NAMALWA (cell line): ENCODE measurements around the gene DNAAF1.
"Not testable (repeated sequence)": the region's sequence is repeated elsewhere in the genome, so short reads cannot be mapped to it uniquely, and the experiment has no call there.

Experiments used
- DNase-seq: peaks from one replicate; pipeline ENCODE4 v3.0.0-alpha.2; 2015; ENCODE audit warnings: low spot score

The DNAAF1 gene

GRCh38 chr16:84212154-84212553 is 67.0 kb downstream of the DNAAF1 start:
- DNase-seq, result no peak

DNA sequence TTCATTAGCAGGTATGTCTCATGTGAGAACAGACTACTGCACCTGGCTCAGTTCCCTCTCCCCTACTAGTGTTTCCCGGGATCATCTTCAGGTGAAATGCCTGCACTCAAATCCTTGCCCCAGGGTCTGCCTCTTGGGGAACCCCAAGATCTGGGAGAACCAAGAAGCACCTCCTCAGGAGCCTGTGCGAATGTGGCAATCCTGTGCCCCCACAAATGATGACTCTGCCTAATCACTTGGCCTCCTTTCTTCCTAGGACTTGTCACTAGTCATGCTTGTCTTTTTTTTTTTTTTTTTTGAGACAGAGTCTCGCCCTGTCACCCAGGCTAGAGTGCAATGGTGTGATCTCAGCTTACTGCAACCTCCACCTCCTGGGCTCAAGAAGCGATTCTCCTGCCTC is 67.5 kb downstream of the DNAAF1 start:
- DNase-seq, result no peak

DNA sequence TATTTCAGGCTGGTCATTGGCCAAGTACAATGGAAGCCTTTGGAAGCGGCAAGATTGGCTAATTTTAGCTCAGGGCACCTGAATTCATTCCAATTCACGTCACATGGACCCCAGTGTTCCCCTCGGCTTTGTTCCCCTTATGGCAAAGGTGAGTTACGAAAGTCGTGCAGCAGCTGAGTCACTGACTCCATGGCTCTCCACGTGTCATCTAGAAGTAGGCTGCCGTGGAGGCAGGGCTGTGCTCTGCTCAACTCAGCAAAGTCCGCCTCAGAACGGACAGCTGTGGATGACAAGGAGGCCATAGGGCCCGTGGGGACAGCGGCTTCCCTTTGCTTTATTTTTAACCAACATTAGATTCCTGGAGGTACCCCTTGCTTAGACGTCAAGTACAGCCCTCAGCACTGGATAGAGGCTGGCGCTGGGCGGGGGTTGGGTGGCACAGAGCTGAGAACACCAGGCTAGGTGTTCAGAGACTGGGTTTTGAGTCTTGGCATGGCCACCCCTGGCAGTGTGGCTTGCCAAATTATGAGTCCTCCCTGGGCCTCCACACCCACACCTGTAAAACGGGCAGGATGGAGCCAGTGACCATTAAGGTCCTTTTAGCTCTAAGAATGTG is 69.5 kb downstream of the DNAAF1 start:
- DNase-seq, result no peak

- no peak for DNase-seq
Measured at GRCh38 chr16:84215531-84215930, 70.4 kb downstream of the DNAAF1 start.

DNA sequence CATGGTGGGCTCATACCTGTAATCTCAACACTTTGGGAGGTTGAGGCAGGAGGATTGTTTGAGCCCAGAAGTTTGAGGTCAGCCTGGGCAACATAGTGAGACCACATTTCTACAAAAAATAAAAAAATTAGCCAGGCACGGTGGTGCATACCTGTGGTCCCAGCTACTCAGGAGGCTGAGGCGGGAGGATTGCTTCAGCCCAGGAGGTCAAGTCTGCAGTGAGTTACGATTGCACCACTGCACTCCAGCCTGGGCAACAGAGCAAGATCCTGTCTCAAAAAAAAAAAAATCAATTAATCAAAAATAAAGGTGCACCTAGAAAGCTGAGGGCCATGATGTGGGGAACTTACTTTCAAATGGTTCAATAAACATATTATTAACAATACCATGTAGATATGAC is 71.0 kb downstream of the DNAAF1 start:
- DNase-seq, result not testable (repeated sequence)

DNA sequence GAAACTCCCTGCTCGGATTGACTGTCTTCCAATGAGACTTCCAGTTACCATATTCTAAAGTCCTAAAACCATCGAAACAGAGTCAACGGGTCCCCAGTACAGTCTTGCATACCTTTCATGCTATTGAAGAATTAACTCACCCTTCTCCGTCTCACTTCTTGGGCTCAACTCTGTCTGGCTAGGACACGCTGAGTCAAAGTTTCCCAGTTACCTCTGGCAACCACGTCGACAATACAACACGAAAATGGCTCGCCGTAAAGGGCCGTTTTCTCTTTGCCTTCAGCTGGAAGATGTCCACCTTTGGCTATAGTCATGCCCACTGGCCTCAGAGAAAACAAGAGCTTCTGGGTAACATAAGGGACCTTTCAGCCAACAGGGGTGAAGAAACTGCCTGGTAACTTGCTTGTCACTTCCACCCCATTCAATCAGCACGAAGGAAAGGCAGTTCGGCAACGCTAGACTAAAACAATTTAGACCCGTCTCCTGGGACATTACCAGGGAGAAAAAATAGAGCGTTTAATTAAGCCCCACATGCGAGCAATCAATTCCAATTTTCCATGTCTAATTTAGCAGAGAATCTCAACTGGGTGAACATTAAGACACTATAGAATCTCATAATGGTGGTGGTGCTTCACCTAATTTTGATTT is 73.2 kb downstream of the DNAAF1 start:
- DNase-seq, result no peak

- DNase-seq, result no peak
Measured at GRCh38 chr16:84218956-84219355, 73.8 kb downstream of the DNAAF1 start.

GRCh38 chr16:84220851-84221250 is 75.7 kb downstream of the DNAAF1 start:
- no peak for DNase-seq

DNA sequence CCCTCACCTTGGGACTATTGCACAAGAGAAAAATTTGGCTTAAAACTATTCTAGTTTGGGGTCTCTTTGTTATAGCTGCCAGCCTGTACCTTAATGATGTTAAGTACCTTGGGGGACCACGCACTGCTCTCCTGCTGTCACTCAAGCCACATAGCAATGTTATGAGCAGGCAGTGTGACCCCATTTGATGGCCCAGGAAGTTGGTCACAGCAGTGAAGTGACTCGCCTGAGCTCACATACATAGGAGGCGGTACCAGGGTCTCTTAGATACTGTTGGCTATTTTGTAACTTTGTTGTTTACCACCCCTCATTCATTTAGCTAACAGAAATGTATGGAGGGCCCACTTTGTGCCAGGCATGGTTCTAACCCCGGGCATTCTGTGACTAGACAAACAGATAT is 78.3 kb downstream of the DNAAF1 start:
- DNase-seq, result no peak

GRCh38 chr16:84224554-84224953 is 79.4 kb downstream of the DNAAF1 start:
- DNase-seq, result no peak

DNA sequence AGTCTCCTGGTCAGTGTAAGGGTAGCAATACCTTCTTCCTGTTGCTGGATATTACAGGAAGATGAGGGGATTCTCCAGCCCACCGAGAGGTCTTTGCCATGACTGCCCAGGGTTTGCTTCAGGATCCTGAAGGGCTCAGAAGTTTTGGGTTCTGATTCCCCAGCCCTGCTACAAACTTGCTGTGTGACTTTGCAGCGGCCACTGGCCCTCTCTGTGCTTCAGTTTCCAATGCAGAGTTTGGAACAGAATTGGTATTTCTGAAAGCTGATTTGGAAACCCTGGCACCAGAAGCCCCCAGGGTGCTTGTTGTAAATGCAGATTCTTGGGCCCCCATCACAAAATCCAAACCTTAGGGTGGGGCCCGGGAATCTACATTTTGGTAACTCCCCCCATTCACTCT is 80.0 kb downstream of the DNAAF1 start:
- DNase-seq, result no peak

DNA sequence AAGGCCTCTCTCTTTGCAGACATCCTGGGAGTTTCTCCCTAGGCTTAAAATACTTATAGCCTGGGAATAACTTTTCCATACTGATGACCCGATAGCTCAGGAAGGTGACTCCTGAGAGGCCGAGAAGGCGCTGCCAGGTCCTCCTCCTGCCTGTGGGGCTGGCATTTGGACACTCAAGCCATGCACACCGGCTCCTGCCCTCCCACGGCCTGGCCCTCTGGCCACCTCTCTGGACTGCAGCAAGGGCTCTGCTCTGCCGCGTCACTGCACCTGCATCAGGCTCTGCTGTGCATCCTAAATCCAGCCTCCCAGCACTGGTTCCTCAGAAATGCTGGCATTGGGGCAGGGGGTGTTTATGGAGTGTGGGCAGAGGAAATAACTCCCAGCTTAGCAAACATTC is 80.5 kb downstream of the DNAAF1 start:
- DNase-seq, result no peak

DNA sequence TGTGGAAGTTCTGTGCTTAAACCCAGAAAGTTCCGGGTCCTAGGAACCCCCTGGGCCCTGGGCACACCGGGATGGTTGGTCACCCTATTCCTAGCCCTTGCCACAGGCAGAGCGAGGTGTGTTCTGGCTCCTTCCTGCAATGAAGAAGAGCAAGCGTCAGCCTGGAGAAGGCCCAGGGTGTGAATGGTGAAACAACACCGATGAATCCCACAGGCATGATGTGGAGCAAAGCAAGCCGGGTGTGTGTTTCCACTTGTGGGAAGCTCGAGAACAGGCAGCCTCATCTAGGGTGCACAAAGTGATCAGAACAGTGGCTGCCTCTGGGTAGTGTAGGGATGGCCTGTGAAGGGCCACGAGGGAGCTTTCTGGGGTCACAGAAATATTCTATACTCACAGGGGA is 80.9 kb downstream of the DNAAF1 start:
- DNase-seq, result no peak
